ENCODE data around the gene MAP3K10. TPM values are rescaled to one million over a fixed set of nuclear protein-coding genes. Genes with fewer than 3 reads are reported as not detected.
A peak's percentile ranks its signal among the peaks of the same experiment; 100 is the strongest.

The MAP3K10 gene
- total and polyA plus RNA-seq, 3 donors from 2014 or later, result 23.1 to 35.0 (median 23.8) TPM

DNA sequence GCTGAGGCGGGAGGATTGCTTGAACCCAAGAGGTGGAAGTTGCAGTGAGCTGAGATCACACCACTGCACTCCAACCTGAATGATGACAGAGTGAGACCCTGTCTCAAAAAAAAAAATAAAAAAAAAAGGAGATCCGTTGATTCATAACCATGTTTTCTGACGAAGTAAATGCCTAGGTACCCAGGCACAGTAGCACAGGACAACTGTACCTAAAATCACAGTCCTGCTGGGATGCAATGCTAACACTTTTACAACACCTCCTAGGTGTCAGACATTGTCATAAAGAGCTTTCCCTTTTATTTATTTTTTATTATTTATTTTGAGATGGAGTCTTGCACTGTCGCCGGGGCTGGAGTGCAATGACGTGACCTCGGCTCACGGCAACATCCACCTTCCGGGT, 29.4 kb downstream of the MAP3K10 start:
- H3K27me3 ChIP-seq, result no peaks in the 10 kb centered on the region

GRCh38 chr19:40221858-40222619, 30.8 kb downstream of the MAP3K10 start:
- H3K4me1 ChIP-seq, result peaks cover 11% of the 10 kb centered on the region
- H3K9me3 ChIP-seq, result no peaks in the 10 kb centered on the region
- no peaks in the 10 kb centered on the region for H3K27me3 ChIP-seq
- no peak overlapping the region for H3K27ac ChIP-seq
- TF ChIP-seq POLR2A (IDR thresholded peaks at IDR 0.05), result no peak
- TF ChIP-seq CTCF (IDR thresholded peaks at IDR 0.05), result peak; percentile 97 to 99 (median 97)
- no peaks in the 10 kb centered on the region for H3K36me3 ChIP-seq (ENCODE audit: low read depth, missing control alignments)
- peak overlapping the region; percentile 10 to 22 for H3K4me3 ChIP-seq
- DNase-seq, result peak; percentile 89
- intact Hi-C loops (cut with DNase I; ENCODE audit: low total_unique reads), result no loop called here
- 44 to 48% methylated on average over 36 to 41 of the region's 41 CpGs for WGBS, 2 donors

More for the DNA sequence above, 29.4 kb downstream of the MAP3K10 start:
- Histone ChIP-seq H3K36me3 (ENCODE audit: low read depth, missing control alignments) (no peaks in the 10 kb centered on the region), H3K9me3 (no peaks in the 10 kb centered on the region), H3K4me1 (no peaks in the 10 kb centered on the region), H3K27ac (no peak overlapping the region), H3K4me3 (no peak overlapping the region)
- WGBS, 2 donors, result 83 to 84% methylated on average over 9 of the region's 9 CpGs
- intact Hi-C loops (cut with DNase I; ENCODE audit: low total_unique reads), result no loop called here
- no peak for DNase-seq
- TF ChIP-seq POLR2A (IDR thresholded peaks at IDR 0.05) (no peak), CTCF (IDR thresholded peaks at IDR 0.05) (no peak)

DNA sequence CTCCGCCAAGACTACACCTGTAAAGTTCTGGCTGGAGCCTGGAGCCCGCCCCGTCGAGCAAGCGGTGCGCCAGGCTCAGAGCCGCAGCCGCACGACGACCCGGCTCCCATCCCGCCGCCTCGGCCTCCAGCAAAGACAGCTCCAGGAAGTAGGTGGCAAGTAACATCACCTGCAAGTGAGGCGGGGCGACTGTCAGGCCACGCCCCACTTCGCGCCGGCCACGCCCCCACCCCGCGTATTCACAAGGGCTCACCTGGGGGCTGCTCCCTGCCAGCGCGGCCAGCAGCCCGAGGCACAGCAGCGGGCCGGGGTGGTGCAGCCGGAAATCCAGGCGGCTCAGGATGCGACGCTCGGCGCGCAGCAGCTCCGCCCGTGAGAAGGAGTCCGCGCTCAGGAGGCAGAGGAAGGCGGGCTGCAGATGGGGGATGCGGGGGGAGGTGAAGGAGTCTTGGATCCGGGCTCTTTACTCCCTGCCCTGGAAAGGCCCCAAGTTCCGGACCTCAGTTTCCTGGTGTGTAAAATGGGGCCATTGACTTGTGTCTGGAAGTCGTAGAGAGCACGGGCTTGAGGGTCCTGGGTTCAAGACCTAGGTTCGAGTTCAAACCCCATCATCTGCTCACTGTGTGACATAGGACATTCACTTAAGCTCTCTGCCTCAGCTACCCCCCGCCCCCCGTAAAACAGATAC, 32.1 kb downstream of the MAP3K10 start:
- intact Hi-C loops (cut with DNase I; ENCODE audit: low total_unique reads), result no loop called here
- no peaks in the 10 kb centered on the region for H3K36me3 ChIP-seq (ENCODE audit: low read depth, missing control alignments)
- WGBS, 2 donors, result 18 to 45% methylated on average over 31 to 42 of the region's 48 CpGs

DNA sequence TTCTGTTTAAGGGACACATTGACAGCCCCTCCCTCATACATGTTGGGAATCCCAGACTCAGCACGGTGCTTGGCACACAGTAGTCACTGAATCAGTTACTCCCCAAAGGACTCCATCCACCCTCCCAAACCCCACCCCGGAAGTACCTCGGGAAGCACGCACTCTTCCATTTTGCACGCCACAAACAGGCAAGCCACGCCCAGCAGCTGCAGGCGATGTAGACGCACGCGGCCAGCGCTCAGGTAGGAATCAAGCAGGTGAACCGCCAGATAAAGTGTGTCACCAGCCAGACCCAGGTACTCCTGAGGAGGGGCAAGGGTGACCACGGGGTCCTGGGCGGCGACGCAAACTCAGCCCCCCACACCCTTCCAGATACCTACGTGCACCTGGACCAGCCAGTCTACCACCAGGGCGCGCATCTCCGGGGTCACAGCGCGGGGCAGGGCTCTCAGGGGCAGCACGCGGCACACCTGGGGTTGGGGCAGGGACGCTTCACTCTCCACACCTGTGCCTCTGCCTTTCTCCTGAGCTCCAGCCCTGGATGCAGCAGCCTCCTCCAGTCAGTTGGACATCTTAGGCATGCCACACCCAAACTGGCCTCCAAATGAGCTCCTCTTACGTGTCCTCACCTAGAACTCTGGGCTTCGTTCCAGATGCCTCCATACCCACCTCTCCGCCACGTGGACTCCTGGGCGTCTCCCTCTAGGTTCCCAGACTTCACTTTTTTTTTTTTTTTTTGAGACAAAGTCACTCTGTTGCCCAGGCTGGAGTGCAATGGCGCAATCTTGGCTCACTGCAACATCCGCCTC, 33.3 kb downstream of the MAP3K10 start:
- Histone ChIP-seq H3K4me3 (no peak overlapping the region), H3K9me3 (no peaks in the 10 kb centered on the region), H3K36me3 (ENCODE audit: low read depth, missing control alignments) (no peaks in the 10 kb centered on the region), H3K4me1 (peaks cover 11% of the 10 kb centered on the region), H3K27ac (no peak overlapping the region), H3K27me3 (no peaks in the 10 kb centered on the region)
- intact Hi-C loops (cut with DNase I; ENCODE audit: low total_unique reads), result no loop called here
- WGBS, 2 donors, result 64 to 67% methylated on average over 23 to 32 of the region's 32 CpGs
- DNase-seq, result no peak
- TF ChIP-seq CTCF (IDR thresholded peaks at IDR 0.05) (no peak), POLR2A (IDR thresholded peaks at IDR 0.05) (no peak)

More for the DNA sequence above, 32.1 kb downstream of the MAP3K10 start:
- peak; percentile 37 for DNase-seq
- Histone ChIP-seq H3K27ac (no peak overlapping the region), H3K9me3 (no peaks in the 10 kb centered on the region), H3K4me1 (peaks cover 11% of the 10 kb centered on the region), H3K27me3 (no peaks in the 10 kb centered on the region), H3K4me3 (peak overlapping the region in 1 of 2 donors; percentile 20)
- TF ChIP-seq POLR2A (IDR thresholded peaks at IDR 0.05) (no peak), CTCF (IDR thresholded peaks at IDR 0.05) (no peak)

Measured in testis (tissue), 3 donors.